ENCODE data around the gene WFS1.

Gene WFS1

GRCh38 chr4:6232836-6233785 lies 36.5 kb upstream of the WFS1 start:
- no peak for FAIRE-seq

GRCh38 chr4:6233929-6234328 lies 35.7 kb upstream of the WFS1 start:
- DNase-seq (ENCODE audit: extremely low spot score, insufficient read length, low read depth) (no peak), FAIRE-seq (no peak)

More at GRCh38 chr4:6232836-6233785, 36.5 kb upstream of the WFS1 start:
- no peak for DNase-seq (ENCODE audit: extremely low spot score, insufficient read length, low read depth)

DNA sequence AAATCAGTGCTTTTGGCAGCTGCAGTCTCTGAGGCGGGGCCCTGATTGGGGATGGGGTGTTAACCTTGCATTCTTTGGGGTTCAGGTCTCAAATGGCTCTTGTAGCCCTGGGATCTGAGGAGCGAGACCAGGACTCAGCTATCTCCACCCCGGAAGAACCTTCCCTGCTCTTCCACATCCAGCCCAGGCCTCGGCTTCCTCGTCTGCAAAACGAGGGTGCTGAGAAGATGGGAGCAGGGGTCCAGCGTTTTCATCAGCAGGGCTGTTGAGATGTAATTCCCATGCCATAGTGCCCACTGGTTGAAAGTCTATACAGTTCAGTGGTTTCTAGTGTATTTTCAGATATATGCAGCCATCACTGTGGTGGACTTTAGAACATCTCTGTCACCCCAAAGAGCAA lies 34.6 kb upstream of the WFS1 start:
- no peak for FAIRE-seq
- no peak for DNase-seq (ENCODE audit: extremely low spot score, insufficient read length, low read depth)

GRCh38 chr4:6235901-6236640 lies 33.6 kb upstream of the WFS1 start:
- FAIRE-seq (no peak), DNase-seq (ENCODE audit: extremely low spot score, insufficient read length, low read depth) (no peak)

- FAIRE-seq (no peak), DNase-seq (ENCODE audit: extremely low spot score, insufficient read length, low read depth) (no peak)
Measured at GRCh38 chr4:6236816-6237390, 32.7 kb upstream of the WFS1 start.

- FAIRE-seq (no peak), DNase-seq (ENCODE audit: extremely low spot score, insufficient read length, low read depth) (no peak)
Measured at GRCh38 chr4:6239486-6239885, 30.2 kb upstream of the WFS1 start.

DNA sequence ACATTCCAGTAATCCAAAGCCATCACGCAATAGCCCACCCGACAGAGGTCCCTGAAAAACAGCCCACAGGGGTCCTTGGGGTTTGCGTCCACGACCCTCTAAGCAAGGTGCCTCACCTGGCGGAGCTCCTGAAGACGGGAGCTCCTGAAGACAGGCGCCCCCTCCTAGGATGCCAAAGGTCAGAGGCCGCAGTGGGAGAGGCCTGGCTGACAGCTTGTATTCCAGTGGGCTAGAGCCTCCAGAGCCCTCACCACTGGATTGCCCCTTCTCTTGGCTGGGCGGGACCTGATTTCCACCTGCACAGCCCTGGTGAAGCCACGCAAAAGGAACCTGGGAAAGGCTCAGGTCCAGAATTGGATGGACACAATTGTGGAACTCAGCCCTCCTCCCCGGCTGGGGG lies 29.7 kb upstream of the WFS1 start:
- FAIRE-seq (no peak), DNase-seq (ENCODE audit: extremely low spot score, insufficient read length, low read depth) (no peak)

DNA sequence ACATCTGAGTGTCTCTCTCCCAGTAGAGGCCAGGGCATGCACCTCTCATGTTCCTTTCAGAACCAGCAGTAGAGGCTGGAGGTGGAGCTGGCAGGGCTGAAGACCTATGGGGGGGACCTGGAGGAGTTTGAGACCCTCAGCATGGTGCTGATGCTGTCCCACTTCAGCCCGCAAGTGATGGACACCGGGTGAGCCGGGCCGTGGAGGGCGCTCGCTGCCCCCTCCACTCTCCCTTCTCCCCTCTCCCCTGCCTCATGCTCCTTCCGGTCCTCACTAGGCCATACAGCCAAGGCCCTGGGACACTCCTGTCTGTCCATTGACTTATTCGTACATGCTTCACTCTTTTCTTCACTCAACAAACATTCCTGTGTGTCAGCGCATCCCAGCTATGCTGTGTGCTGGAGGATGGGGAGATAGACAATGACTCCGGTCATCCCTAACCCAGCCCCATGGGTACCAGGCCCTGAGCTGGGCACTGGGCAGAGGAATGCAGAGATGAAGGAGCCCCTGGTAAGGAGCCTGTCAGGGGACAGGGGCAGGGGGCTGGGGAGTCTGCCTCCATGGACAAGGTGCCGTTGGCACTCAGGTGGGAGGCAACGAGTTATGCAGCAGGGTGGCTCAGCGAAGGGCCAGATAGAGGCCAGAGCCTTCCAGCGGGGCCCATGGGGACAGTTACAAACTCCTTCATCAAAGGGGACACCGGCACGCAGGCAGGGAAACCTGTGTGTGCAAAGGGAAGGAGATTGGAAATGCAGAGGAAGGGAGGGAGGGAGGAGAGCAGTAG lies 28.4 kb upstream of the WFS1 start:
- FAIRE-seq (no peak), DNase-seq (ENCODE audit: extremely low spot score, insufficient read length, low read depth) (no peak)

GRCh38 chr4:6242271-6243029 lies 27.2 kb upstream of the WFS1 start:
- no peak for DNase-seq (ENCODE audit: extremely low spot score, insufficient read length, low read depth)
- no peak for FAIRE-seq

GRCh38 chr4:6245246-6246169 lies 24.1 kb upstream of the WFS1 start:
- FAIRE-seq = no peak
- no peak for DNase-seq (ENCODE audit: extremely low spot score, insufficient read length, low read depth)

DNA sequence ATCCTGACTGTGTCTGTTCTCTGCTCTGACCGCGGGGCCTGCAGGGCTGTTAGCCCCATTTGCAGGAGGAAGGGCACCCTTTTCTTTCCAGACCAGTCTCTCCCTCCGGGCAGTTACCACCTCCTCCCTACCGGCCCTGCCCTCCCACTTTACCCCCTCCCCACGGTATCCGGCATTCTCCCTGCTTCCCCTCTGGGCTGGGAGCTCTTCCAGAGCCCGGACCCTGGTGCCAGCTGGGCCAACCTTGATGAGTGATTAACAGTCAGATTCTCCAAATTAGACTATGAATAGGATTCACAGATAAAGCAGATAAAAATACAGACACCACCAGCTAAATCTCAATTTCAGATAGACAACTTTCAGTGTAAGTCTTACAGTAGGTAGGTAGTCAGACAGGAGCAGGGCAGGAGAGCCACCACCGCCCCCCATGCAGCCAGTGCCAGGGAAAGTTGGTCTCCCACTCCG lies 23.4 kb upstream of the WFS1 start:
- FAIRE-seq = no peak
- no peak for DNase-seq (ENCODE audit: extremely low spot score, insufficient read length, low read depth)

DNA sequence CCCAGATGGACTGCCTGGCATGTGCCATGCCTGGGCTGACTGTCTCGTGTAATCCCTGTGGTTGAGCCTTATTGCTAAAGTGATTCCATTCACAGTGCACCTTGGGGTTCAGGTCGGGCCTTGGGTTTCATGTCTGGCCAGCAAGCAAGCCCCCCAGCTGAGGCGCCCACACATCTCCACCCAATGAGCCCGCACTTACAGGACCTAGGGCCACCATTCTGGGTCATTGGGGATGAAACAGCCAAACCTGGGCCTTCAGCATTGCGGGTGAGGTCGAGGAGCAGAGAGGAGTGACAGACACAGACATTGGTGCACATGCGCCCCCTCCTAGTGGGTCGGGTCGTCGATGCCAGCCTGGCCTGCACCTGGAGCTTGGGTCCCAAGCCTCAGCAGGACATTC lies 21.3 kb upstream of the WFS1 start:
- no peak for DNase-seq (ENCODE audit: extremely low spot score, insufficient read length, low read depth)
- FAIRE-seq = no peak

- DNase-seq (ENCODE audit: extremely low spot score, insufficient read length, low read depth) = peak; percentile 48
Measured at GRCh38 chr4:6250235-6250983, 19.2 kb upstream of the WFS1 start.

DNA sequence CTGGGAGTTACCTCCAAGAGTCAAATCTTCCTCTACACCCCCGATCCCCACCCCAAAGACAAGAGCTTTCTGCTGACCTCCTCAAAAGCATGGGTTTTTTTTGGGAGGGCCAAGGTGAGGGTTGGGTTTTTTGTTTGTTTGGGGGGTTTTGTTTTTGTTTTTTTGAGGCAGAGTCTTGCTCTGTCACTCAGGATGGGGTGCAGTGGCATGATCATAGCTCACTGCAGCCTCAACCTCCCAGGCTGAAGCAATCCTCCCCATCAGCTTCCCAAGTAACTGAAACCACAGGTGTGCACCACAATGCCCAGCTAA lies 18.7 kb upstream of the WFS1 start:
- DNase-seq (ENCODE audit: extremely low spot score, insufficient read length, low read depth) = no peak
- no peak for FAIRE-seq

More at GRCh38 chr4:6250235-6250983, 19.2 kb upstream of the WFS1 start:
- FAIRE-seq = peak; percentile 85

DNA sequence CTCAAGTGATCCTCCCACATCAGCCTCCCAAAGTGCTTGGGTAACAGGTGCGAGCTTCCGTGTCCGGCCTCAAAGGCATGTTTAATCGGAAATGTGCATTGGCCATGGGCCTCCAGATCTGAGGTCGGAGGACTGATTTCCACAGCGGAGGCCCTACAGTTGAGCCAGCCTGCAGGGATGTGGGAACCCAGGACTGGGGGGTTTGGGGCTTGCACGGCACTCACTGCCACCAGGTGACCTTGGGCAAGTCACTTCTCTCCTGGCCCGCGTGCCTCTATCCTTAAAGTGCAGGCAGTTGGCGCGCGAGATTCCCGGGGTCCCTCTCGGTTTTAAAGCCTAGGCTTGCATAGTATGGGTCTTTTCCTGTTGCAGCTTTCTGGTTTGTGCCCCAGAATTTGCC lies 18.3 kb upstream of the WFS1 start:
- FAIRE-seq (no peak), DNase-seq (ENCODE audit: extremely low spot score, insufficient read length, low read depth) (no peak)

DNA sequence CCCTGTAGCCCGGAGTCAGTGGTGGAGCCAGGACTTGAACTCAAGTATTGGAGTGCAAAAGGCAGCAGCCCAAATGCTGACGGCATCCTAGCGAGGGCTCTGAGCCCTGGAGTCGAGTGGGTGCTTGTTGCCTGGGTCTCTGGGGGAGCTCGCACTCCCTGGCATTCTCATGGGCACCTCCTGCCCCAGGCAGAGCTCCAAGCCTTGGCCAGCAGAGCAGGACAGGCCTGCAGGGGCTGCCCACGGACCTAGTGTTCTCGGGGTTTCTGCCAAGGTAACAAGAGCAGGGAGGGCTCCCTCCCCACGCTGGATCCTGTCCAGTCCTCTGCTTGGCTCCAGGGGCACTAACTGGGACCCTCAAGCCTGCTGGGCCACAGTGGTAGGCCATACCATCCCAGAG lies 17.6 kb upstream of the WFS1 start:
- DNase-seq (ENCODE audit: extremely low spot score, insufficient read length, low read depth) = no peak
- no peak for FAIRE-seq

GRCh38 chr4:6253111-6253510 lies 16.5 kb upstream of the WFS1 start:
- FAIRE-seq (no peak), DNase-seq (ENCODE audit: extremely low spot score, insufficient read length, low read depth) (no peak)

- DNase-seq (ENCODE audit: extremely low spot score, insufficient read length, low read depth) = no peak
- FAIRE-seq = no peak
Measured at GRCh38 chr4:6253961-6254360, 15.7 kb upstream of the WFS1 start.

Measured in GM18507 (cell line).